ENCODE measurements around the gene TSPAN31.

GRCh38 chr12:57779736-57780135 lies 34.9 kb downstream of the TSPAN31 start:
- TF ChIP-seq POLR2A (IDR thresholded peaks at IDR 0.05) (no peak), CTCF (IDR thresholded peaks at IDR 0.05) (no peak), EP300 (IDR thresholded peaks at IDR 0.05) (no peak)
